Measurements from ENCODE around the gene KRTAP10-6.
"Not testable (repeated sequence)": the region's sequence is repeated elsewhere in the genome, so short reads cannot be mapped to it uniquely, and the experiment has no call there.

The KRTAP10-6 gene

GRCh38 chr21:44575307-44576024 lies 16.8 kb downstream of the KRTAP10-6 start:
- DNase-seq = no peak

- no peak for DNase-seq
Observed at GRCh38 chr21:44574457-44575306, 17.6 kb downstream of the KRTAP10-6 start.

- not testable (repeated sequence) for DNase-seq
Observed at GRCh38 chr21:44573630-44574456, 18.5 kb downstream of the KRTAP10-6 start, which contains the start of gene KRTAP10-4. Gene KRTAP10-4, plus strand, starts transcription at chr21:44573729. Its CDS starts 30 bp downstream, at chr21:44573759.

- DNase-seq = no peak
Observed at GRCh38 chr21:44572959-44573583, 19.2 kb downstream of the KRTAP10-6 start.

- no peak for DNase-seq
Observed at GRCh38 chr21:44571844-44572782, 20.2 kb downstream of the KRTAP10-6 start.

GRCh38 chr21:44571296-44571695 lies 21.0 kb downstream of the KRTAP10-6 start:
- no peak for DNase-seq

- DNase-seq = no peak
Observed at GRCh38 chr21:44569861-44570517, 22.3 kb downstream of the KRTAP10-6 start.

- no peak for DNase-seq
Observed at GRCh38 chr21:44568667-44569556, 23.4 kb downstream of the KRTAP10-6 start.

- no peak for DNase-seq
Observed at GRCh38 chr21:44568261-44568660, 24.0 kb downstream of the KRTAP10-6 start.

GRCh38 chr21:44567481-44568171 lies 24.7 kb downstream of the KRTAP10-6 start:
- DNase-seq = no peak

GRCh38 chr21:44566403-44566802 lies 25.9 kb downstream of the KRTAP10-6 start:
- DNase-seq = no peak

GRCh38 chr21:44564886-44565598 lies 27.3 kb downstream of the KRTAP10-6 start:
- DNase-seq = no peak

- DNase-seq = no peak
Observed at GRCh38 chr21:44564099-44564498, 28.2 kb downstream of the KRTAP10-6 start.

- DNase-seq = no peak
Observed at GRCh38 chr21:44558695-44559094, 33.6 kb downstream of the KRTAP10-6 start, which contains the start of gene KRTAP10-3. Gene KRTAP10-3, minus strand, starts transcription at chr21:44558795. Its CDS starts 80 bp downstream, at chr21:44558715.

- DNase-seq = not testable (repeated sequence)
Observed at GRCh38 chr21:44558329-44558675, 34.0 kb downstream of the KRTAP10-6 start.

GRCh38 chr21:44557491-44558328 lies 34.6 kb downstream of the KRTAP10-6 start:
- DNase-seq = no peak

GRCh38 chr21:44556879-44557278 lies 35.4 kb downstream of the KRTAP10-6 start:
- DNase-seq = no peak

Measured in GDM1 (cell line).